Activated T-helper 1 cell treated with anti-CD3 and anti-CD28 coated beads, Interleukin-12 subunit alpha, Interleukin-12 subunit beta, Interleukin-2, Interleukin-4 antibody, amounts not matched to agents 30 ng/mL and 10 ng/mL and 1 ng/mL, durations not matched to agents 14 hours and 24 hours and 36 hours (primary cell): ENCODE results near the gene COL25A1. TPM values are rescaled to one million over a fixed set of nuclear protein-coding genes. Genes with fewer than 3 reads are reported as not detected.

Experiments
- DNase-seq: peaks from one replicate; pipeline ENCODE4 v3.0.0; 2021; ENCODE audit warnings: low spot score
- H3K27ac Mint-ChIP-seq: one replicate; pipeline ENCODE4 v1.8.0; 2021; ENCODE audit warnings: mild to moderate bottlenecking, mixed read lengths
- H3K27me3 Mint-ChIP-seq: one replicate; pipeline ENCODE4 v1.8.0; 2022; ENCODE audit warnings: mild to moderate bottlenecking, moderate library complexity, mixed read lengths; ENCODE audit not compliant: insufficient read depth
- H3K36me3 Mint-ChIP-seq: one replicate; pipeline ENCODE4 v1.8.0; 2021; ENCODE audit warnings: low read depth, mixed read lengths
- H3K4me1 Mint-ChIP-seq: one replicate; pipeline ENCODE4 v1.8.0; 2021; ENCODE audit warnings: low read depth, mixed read lengths
- H3K4me3 Mint-ChIP-seq: one replicate; pipeline ENCODE4 v1.8.0; 2021; ENCODE audit warnings: mild to moderate bottlenecking, moderate library complexity, mixed read lengths
- H3K9me3 Mint-ChIP-seq: one replicate; pipeline ENCODE4 v1.8.0; 2021; ENCODE audit warnings: mixed read lengths
- intact Hi-C: fragments of 100-400 bp; cut with micrococcal nuclease; formaldehyde crosslinking; loops from one replicate; pipeline ENCODE4 v1.15.1; 2024
- total RNA-seq: library from RNA; stranded (reverse); gene quantifications from 2 replicates; pipeline ENCODE4 v1.2.3, GENCODE V29; 2022

The COL25A1 gene
- total RNA-seq, 1 donor from 2014 or later = not detected

DNA sequence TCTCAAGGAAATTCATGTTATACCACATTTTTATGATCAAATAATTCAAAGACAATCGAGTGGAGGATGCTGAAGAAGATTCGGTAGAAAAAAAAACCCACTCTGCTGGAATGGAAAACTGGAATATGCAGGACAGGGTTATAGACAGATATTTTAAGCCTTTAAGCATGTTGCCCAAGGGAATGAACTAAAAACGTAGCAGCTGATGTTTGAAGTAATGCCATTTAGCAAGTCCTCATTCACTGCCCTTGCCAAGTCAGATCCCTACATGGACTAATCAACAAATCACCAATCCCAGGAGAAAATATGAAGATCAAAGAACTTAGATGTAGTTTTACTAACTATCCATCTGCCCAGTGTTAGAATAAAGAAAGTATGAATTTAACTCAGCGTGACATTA, 464.0 kb downstream of the COL25A1 start:
- Mint-ChIP-seq H3K27ac (no peak overlapping the region), H3K36me3 (no peaks in the 10 kb centered on the region), H3K4me1 (peaks cover 6% of the 10 kb centered on the region), H3K4me3 (no peak overlapping the region), H3K9me3 (no peaks in the 10 kb centered on the region), H3K27me3 (peaks cover 7% of the 10 kb centered on the region)
- DNase-seq = no peak
- intact Hi-C loops = loop anchor here (10.0 kb wide), 3 partner anchors 346 to 976 kb away; partner anchors contain the start of gene GAR1

DNA sequence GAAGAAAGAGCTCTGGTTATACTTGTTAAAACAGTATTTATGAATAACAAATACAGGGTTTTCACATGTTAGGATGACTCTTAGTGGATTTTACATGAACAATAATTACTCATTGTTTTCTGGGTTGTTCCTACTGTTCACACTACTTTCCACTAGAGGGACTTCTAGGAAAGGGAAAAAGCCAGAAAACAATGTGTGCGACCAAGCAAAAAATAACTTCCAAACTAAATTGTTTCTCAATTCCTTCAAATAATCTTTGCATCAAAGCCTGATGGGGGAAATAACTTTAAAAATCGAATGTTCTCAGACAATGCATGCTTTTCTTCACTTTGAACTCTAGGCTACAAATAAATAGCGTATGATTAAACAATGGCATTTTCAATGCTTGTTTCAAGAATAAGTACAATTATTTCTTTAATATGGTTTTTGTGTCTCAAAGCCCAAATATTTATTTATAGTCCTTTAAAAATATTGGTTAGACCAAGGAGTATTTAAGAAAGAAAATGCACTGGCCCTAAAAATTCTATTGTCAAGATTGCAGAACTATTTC, 467.5 kb downstream of the COL25A1 start:
- peaks cover 5% of the 10 kb centered on the region for H3K27me3 Mint-ChIP-seq
- H3K27ac Mint-ChIP-seq = no peak overlapping the region
- intact Hi-C loops = loop anchor here (1.0 to 10.0 kb wide), 5 partner anchors 350 to 980 kb away; partner anchors contain the start of gene GAR1
- no peaks in the 10 kb centered on the region for H3K36me3 Mint-ChIP-seq
- H3K4me1 Mint-ChIP-seq = peaks cover 8% of the 10 kb centered on the region
- no peak overlapping the region for H3K4me3 Mint-ChIP-seq
- H3K9me3 Mint-ChIP-seq = no peaks in the 10 kb centered on the region
- DNase-seq = no peak

GRCh38 chr4:108834166-108834834, 468.2 kb downstream of the COL25A1 start:
- Mint-ChIP-seq H3K36me3 (no peaks in the 10 kb centered on the region), H3K27me3 (peaks cover 5% of the 10 kb centered on the region)
- intact Hi-C loops = loop anchor here (1.0 to 10.0 kb wide), 5 partner anchors 351 to 981 kb away; partner anchors contain the start of gene GAR1

DNA sequence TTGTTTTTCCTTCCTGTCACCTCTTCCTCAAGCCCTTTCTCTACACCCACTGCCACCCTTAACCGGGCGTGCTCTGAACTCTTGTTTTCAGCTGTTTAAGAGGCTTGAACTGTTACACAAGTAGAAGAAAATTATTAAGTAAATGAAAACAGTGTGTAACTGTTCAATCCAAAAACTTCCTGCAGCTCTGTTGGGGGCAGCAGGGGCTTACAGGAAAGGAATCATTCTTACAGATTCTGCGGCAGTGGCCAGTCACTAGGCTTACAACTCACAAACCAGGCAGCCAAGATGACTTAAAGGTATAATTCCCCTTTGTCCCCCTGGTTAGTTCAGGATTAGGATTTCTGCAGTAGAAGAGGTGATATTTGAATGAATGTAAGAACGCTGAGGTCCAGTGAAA, 469.4 kb downstream of the COL25A1 start:
- Mint-ChIP-seq H3K9me3 (no peaks in the 10 kb centered on the region), H3K27me3 (peaks cover 9% of the 10 kb centered on the region), H3K36me3 (no peaks in the 10 kb centered on the region), H3K4me3 (no peak overlapping the region), H3K27ac (no peak overlapping the region), H3K4me1 (peaks cover 8% of the 10 kb centered on the region)
- intact Hi-C loops = loop anchor here (10.0 kb wide), 3 partner anchors 352 to 982 kb away; partner anchors contain the start of gene GAR1
- DNase-seq = no peak

More at GRCh38 chr4:108834166-108834834, 468.2 kb downstream of the COL25A1 start:
- peaks cover 8% of the 10 kb centered on the region for H3K4me1 Mint-ChIP-seq
- H3K4me3 Mint-ChIP-seq = no peak overlapping the region
- DNase-seq = no peak
- no peak overlapping the region for H3K27ac Mint-ChIP-seq
- H3K9me3 Mint-ChIP-seq = no peaks in the 10 kb centered on the region

DNA sequence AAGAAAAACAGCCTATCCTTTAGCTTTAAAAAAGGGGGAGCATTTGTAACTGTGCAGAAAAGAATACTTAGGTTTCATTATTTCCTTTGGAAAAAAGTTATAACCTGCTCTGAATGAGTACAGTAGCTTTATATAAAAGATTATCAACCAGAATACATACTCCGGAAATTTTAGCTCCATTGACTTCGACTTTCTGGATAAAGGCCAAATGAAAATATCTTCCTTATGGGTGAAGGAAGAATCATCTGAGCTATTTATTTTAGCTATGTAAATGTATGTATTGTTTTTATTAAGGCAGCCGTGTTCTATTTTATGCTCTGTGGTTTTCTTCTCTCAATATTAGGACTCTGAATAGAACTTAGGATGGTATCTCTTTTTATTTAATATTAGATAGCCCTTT, 470.6 kb downstream of the COL25A1 start:
- intact Hi-C loops = loop anchor here (10.0 kb wide), 3 partner anchors 353 to 983 kb away; partner anchors contain the start of gene GAR1
- H3K4me1 Mint-ChIP-seq = peaks cover 8% of the 10 kb centered on the region
- no peak for DNase-seq
- H3K27ac Mint-ChIP-seq = no peak overlapping the region
- H3K36me3 Mint-ChIP-seq = no peaks in the 10 kb centered on the region
- no peaks in the 10 kb centered on the region for H3K9me3 Mint-ChIP-seq
- no peak overlapping the region for H3K4me3 Mint-ChIP-seq
- peaks cover 7% of the 10 kb centered on the region for H3K27me3 Mint-ChIP-seq

DNA sequence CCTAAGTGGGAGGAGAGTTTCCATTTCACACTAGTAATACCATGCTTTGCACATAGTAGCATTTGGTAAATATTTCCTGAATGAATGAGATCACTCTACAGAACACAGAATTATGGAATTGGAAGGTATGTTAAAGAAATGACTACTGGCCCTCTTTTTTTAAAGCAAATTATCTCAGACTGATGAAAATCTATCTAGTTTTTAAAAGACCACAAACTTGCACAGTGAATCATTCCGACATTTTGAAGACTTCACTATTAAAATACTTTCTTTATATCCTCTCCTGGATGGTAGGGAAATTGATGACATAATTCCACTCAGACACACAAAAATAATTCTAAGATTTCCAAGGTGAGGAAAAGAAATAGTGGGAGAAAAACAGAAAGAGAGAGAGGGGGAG, 471.2 kb downstream of the COL25A1 start:
- DNase-seq = no peak
- peaks cover 8% of the 10 kb centered on the region for H3K4me1 Mint-ChIP-seq
- no peaks in the 10 kb centered on the region for H3K9me3 Mint-ChIP-seq
- no peak overlapping the region for H3K4me3 Mint-ChIP-seq
- no peak overlapping the region for H3K27ac Mint-ChIP-seq
- intact Hi-C loops = loop anchor here (10.0 kb wide), 3 partner anchors 354 to 984 kb away; partner anchors contain the start of gene GAR1
- H3K27me3 Mint-ChIP-seq = peaks cover 11% of the 10 kb centered on the region
- no peaks in the 10 kb centered on the region for H3K36me3 Mint-ChIP-seq

- Mint-ChIP-seq H3K27ac (no peak overlapping the region), H3K9me3 (no peaks in the 10 kb centered on the region), H3K4me3 (no peak overlapping the region), H3K27me3 (peaks cover 11% of the 10 kb centered on the region), H3K4me1 (peaks cover 8% of the 10 kb centered on the region), H3K36me3 (no peaks in the 10 kb centered on the region)
- DNase-seq = no peak
- intact Hi-C loops = loop anchor here (10.0 kb wide), 3 partner anchors 354 to 984 kb away; partner anchors contain the start of gene GAR1
These were observed 471.8 kb downstream of the COL25A1 start for GRCh38 chr4:108830509-108831244.

GRCh38 chr4:108829966-108830492, 472.4 kb downstream of the COL25A1 start:
- no peak overlapping the region for H3K4me3 Mint-ChIP-seq
- intact Hi-C loops = loop anchor here (10.0 kb wide), 3 partner anchors 355 to 985 kb away; partner anchors contain the start of gene GAR1
- DNase-seq = no peak
- H3K9me3 Mint-ChIP-seq = no peaks in the 10 kb centered on the region
- H3K4me1 Mint-ChIP-seq = peaks cover 8% of the 10 kb centered on the region
- peaks cover 12% of the 10 kb centered on the region for H3K27me3 Mint-ChIP-seq
- H3K36me3 Mint-ChIP-seq = no peaks in the 10 kb centered on the region
- no peak overlapping the region for H3K27ac Mint-ChIP-seq

- intact Hi-C loops = no loop called here
- Mint-ChIP-seq H3K4me1 (peaks cover 8% of the 10 kb centered on the region), H3K4me3 (no peak overlapping the region), H3K27me3 (peaks cover 16% of the 10 kb centered on the region), H3K9me3 (no peaks in the 10 kb centered on the region), H3K27ac (no peak overlapping the region), H3K36me3 (no peaks in the 10 kb centered on the region)
- no peak for DNase-seq
These were observed 473.8 kb downstream of the COL25A1 start for GRCh38 chr4:108828620-108829019.

- H3K27ac Mint-ChIP-seq = no peak overlapping the region
- no peak overlapping the region for H3K4me3 Mint-ChIP-seq
- DNase-seq = no peak
- H3K4me1 Mint-ChIP-seq = peaks cover 6% of the 10 kb centered on the region
- no peaks in the 10 kb centered on the region for H3K36me3 Mint-ChIP-seq
- H3K27me3 Mint-ChIP-seq = peaks cover 18% of the 10 kb centered on the region
- intact Hi-C loops = no loop called here
- no peaks in the 10 kb centered on the region for H3K9me3 Mint-ChIP-seq
These were observed 476.7 kb downstream of the COL25A1 start for GRCh38 chr4:108825737-108826136.

DNA sequence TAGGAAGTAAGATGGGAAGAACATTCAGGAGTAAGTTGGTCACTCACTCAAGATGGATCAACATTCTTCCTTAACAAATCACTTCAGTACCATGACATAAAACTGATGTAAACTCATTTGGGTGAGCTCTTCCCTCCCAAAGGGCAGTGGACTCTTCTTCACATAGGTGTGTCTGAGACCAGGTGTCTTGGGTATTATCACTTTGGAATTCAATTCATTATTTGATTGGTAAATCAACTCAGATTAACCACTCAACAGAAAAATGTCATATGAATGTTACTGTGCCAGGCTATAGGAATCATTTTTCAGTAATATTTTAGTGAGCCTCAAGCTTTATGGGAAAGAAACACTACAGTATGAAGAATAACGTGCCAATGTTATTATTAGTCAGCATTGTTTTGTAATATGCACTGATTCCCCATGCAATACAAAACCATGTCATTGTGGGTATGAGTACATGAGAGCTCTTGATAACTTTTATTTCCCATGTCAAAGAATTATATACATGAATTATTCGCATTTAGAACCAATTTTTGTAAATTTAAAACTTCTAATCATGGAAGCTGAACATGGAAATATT, 481.0 kb downstream of the COL25A1 start:
- Mint-ChIP-seq H3K4me1 (no peaks in the 10 kb centered on the region), H3K9me3 (no peaks in the 10 kb centered on the region), H3K27me3 (peaks cover 18% of the 10 kb centered on the region), H3K27ac (no peak overlapping the region), H3K36me3 (no peaks in the 10 kb centered on the region), H3K4me3 (no peak overlapping the region)
- intact Hi-C loops = no loop called here
- no peak for DNase-seq

GRCh38 chr4:108820492-108821350, 481.7 kb downstream of the COL25A1 start:
- Mint-ChIP-seq H3K27ac (no peak overlapping the region), H3K27me3 (peaks cover 24% of the 10 kb centered on the region), H3K4me3 (no peak overlapping the region), H3K9me3 (no peaks in the 10 kb centered on the region), H3K36me3 (no peaks in the 10 kb centered on the region), H3K4me1 (no peaks in the 10 kb centered on the region)
- intact Hi-C loops = no loop called here
- DNase-seq = no peak
